WTC11 (cell line): ENCODE data around the gene SAMD4A. TPM values are rescaled to one million over a fixed set of nuclear protein-coding genes. Genes with fewer than 3 reads are reported as not detected.

Source experiments
- ATAC-seq: fragments of 200-7000 bp; cut with Tn5 transposase; 2 replicates; pipeline ENCODE4 v1.10.0; 2021; ENCODE audit warnings: mild to moderate bottlenecking, moderate library complexity
- CTCF ChIA-PET: fragments of 300-600 bp; sonication (Branson Sonifier 250); formaldehyde crosslinking; loops from one replicate; lab custom pipeline; 2021; ENCODE audit warnings: antibody characterized with exemption; lab: Charles Lee
- POLR2A ChIA-PET: fragments of 350-600 bp; sonication (Branson Sonifier 250); formaldehyde crosslinking; loops from one replicate; lab custom pipeline; 2021; ENCODE audit warnings: antibody characterized with exemption; lab: Charles Lee
- DNase-seq: peaks from one replicate; pipeline ENCODE4 v3.0.0; 2021; ENCODE audit warnings: low spot score
- H3K27ac Mint-ChIP-seq: 2 replicates; pipeline ENCODE4 v1.8.0; 2021; ENCODE audit warnings: mixed read lengths
- H3K27me3 Mint-ChIP-seq: 2 replicates; pipeline ENCODE4 v1.8.0; 2021; ENCODE audit warnings: low read depth, mild to moderate bottlenecking, moderate library complexity, mixed read lengths
- H3K36me3 Mint-ChIP-seq: 2 replicates; pipeline ENCODE4 v1.8.0; 2021; ENCODE audit warnings: mixed read lengths
- H3K4me1 Mint-ChIP-seq: 2 replicates; pipeline ENCODE4 v1.8.0; 2022; ENCODE audit warnings: mixed read lengths
- H3K4me3 Mint-ChIP-seq: 2 replicates; pipeline ENCODE4 v1.8.0; 2021; ENCODE audit warnings: mild to moderate bottlenecking, moderate library complexity, mixed read lengths
- H3K9me3 Mint-ChIP-seq: 2 replicates; pipeline ENCODE4 v1.8.0; 2021; ENCODE audit warnings: mixed read lengths
- E2F4 ChIP-seq: sonication (generic); formaldehyde crosslinking; IDR thresholded peaks from 2 replicates; pipeline ENCODE4 v1.8.1; 2022; ENCODE audit warnings: low read depth, mild to moderate bottlenecking, moderate library complexity, missing genetic modification reagents, borderline replicate concordance
- E2F5 ChIP-seq: sonication (generic); formaldehyde crosslinking; IDR thresholded peaks from 2 replicates; pipeline ENCODE4 v1.8.1; 2022; ENCODE audit warnings: mild to moderate bottlenecking, moderate library complexity, missing genetic modification reagents
- FOXJ3 ChIP-seq: sonication (generic); formaldehyde crosslinking; IDR thresholded peaks from 2 replicates; pipeline ENCODE4 v1.9.0; 2021; ENCODE audit warnings: missing genetic modification reagents, mild to moderate bottlenecking, borderline replicate concordance
- GTF2I ChIP-seq: fragments of 250-450 bp; sonication (Bioruptor Pico); conservative IDR thresholded peaks from 2 replicates; pipeline ENCODE4 v1.4.0; 2021; ENCODE audit warnings: mild to moderate bottlenecking
- HMGA2 ChIP-seq: fragments of 250-450 bp; sonication (Bioruptor Pico); IDR thresholded peaks from 2 replicates; pipeline ENCODE4 v1.4.0; 2021; ENCODE audit warnings: mild to moderate bottlenecking, moderate library complexity
- HMGXB4 ChIP-seq: sonication (generic); formaldehyde crosslinking; IDR thresholded peaks from 2 replicates; pipeline ENCODE4 v1.8.1; 2023; ENCODE audit warnings: mild to moderate bottlenecking, moderate library complexity, missing genetic modification reagents
- KAT7 ChIP-seq: sonication (generic); formaldehyde crosslinking; IDR thresholded peaks from 2 replicates; pipeline ENCODE4 v1.8.1; 2023; ENCODE audit warnings: missing genetic modification reagents, mild to moderate bottlenecking, borderline replicate concordance
- NFE2L1 ChIP-seq: sonication (generic); formaldehyde crosslinking; IDR thresholded peaks from 2 replicates; pipeline ENCODE4 v1.8.1; 2023; ENCODE audit warnings: missing genetic modification reagents
- NFYB ChIP-seq: sonication (generic); formaldehyde crosslinking; conservative IDR thresholded peaks from 2 replicates; pipeline ENCODE4 v1.8.0; 2022; ENCODE audit warnings: low read depth, missing genetic modification reagents
- NR2C2 ChIP-seq: sonication (generic); formaldehyde crosslinking; IDR thresholded peaks from 2 replicates; pipeline ENCODE4 v1.8.0; 2022; ENCODE audit warnings: mild to moderate bottlenecking, missing genetic modification reagents
- NR3C1 ChIP-seq: sonication (generic); formaldehyde crosslinking; conservative IDR thresholded peaks from 2 replicates; pipeline ENCODE4 v1.8.1; 2023; ENCODE audit warnings: low read depth, mild to moderate bottlenecking, missing genetic modification reagents
- RORB ChIP-seq: fragments of 250-450 bp; sonication (Bioruptor Pico); IDR thresholded peaks from 2 replicates; pipeline ENCODE4 v1.9.0; 2021; ENCODE audit warnings: mild to moderate bottlenecking
- SMAD3 ChIP-seq: sonication (generic); formaldehyde crosslinking; IDR thresholded peaks from 2 replicates; pipeline ENCODE4 v1.8.0; 2022; ENCODE audit warnings: missing genetic modification reagents, mild to moderate bottlenecking, borderline replicate concordance
- SOX15 ChIP-seq: fragments of 250-450 bp; sonication (Bioruptor Pico); IDR thresholded peaks from 2 replicates; pipeline ENCODE4 v1.9.0; 2021; ENCODE audit warnings: mild to moderate bottlenecking
- STAT6 ChIP-seq: sonication (generic); formaldehyde crosslinking; conservative IDR thresholded peaks from 2 replicates; pipeline ENCODE4 v1.8.1; 2023; ENCODE audit warnings: mild to moderate bottlenecking, low read depth, missing genetic modification reagents, moderate library complexity
- TEAD1 ChIP-seq: sonication (generic); formaldehyde crosslinking; IDR thresholded peaks from 2 replicates; pipeline ENCODE4 v1.8.0; 2022; ENCODE audit warnings: mild to moderate bottlenecking, missing genetic modification reagents
- ZBTB21 ChIP-seq: sonication (generic); formaldehyde crosslinking; IDR thresholded peaks from 2 replicates; pipeline ENCODE4 v1.8.1; 2023; ENCODE audit warnings: mild to moderate bottlenecking, missing genetic modification reagents, borderline replicate concordance
- ZBTB43 ChIP-seq: sonication (generic); formaldehyde crosslinking; IDR thresholded peaks from 2 replicates; pipeline ENCODE4 v1.8.1; 2023; ENCODE audit warnings: mild to moderate bottlenecking, missing genetic modification reagents
- ZNF263 ChIP-seq: sonication (generic); formaldehyde crosslinking; IDR thresholded peaks from 2 replicates; pipeline ENCODE4 v1.8.1; 2022; ENCODE audit warnings: low read depth, mild to moderate bottlenecking, moderate library complexity, missing genetic modification reagents
- total RNA-seq: library from RNA; stranded (reverse); gene quantifications from 3 replicates; pipeline ENCODE4 v1.2.3, GENCODE V29; 2021
- TF ChIP-seq, protein P1 (sequence below): fragments of 250-450 bp; sonication (Bioruptor Pico); IDR thresholded peaks from 2 replicates; pipeline ENCODE4 v1.9.0; 2021; ENCODE audit warnings: mild to moderate bottlenecking, borderline replicate concordance

The SAMD4A gene
- total RNA-seq, 1 experiment from 2014 or later = 6.0 TPM

GRCh38 chr14:54712465-54713200 is 145.7 kb downstream of the SAMD4A start (continued):
- no peak for TF ChIP-seq STAT6
- TF ChIP-seq NFE2L1 (CRISPR knock-in tag) = no peak
- no peak for TF ChIP-seq SMAD3 (CRISPR knock-in tag)
- no peak for TF ChIP-seq E2F4 (CRISPR knock-in tag)
- no peak for TF ChIP-seq ZNF263 (CRISPR knock-in tag)
- TF ChIP-seq SOX15 (CRISPR knock-in tag) = no peak

- H3K36me3 Mint-ChIP-seq = no peaks in the 10 kb centered on the region; the same call in 1 of the 2 replicates
- no peak for ATAC-seq
- CTCF ChIA-PET = interaction anchor here (1.5 kb wide), 1 partner anchor 9 kb away, joined by 4 read pairs; no protein-coding TSS in a partner anchor
- no peak for TF ChIP-seq HMGXB4 (CRISPR knock-in tag)
- no peak for TF ChIP-seq NFYB (CRISPR knock-in tag)
- TF ChIP-seq TEAD1 (CRISPR knock-in tag) = no peak
- no peak for TF ChIP-seq FOXJ3
- no peak for TF ChIP-seq RORB (CRISPR knock-in tag)
- TF ChIP-seq GTF2I (CRISPR knock-in tag) = no peak
- no peak for TF ChIP-seq E2F4 (CRISPR knock-in tag)
- TF ChIP-seq, protein P1, sequence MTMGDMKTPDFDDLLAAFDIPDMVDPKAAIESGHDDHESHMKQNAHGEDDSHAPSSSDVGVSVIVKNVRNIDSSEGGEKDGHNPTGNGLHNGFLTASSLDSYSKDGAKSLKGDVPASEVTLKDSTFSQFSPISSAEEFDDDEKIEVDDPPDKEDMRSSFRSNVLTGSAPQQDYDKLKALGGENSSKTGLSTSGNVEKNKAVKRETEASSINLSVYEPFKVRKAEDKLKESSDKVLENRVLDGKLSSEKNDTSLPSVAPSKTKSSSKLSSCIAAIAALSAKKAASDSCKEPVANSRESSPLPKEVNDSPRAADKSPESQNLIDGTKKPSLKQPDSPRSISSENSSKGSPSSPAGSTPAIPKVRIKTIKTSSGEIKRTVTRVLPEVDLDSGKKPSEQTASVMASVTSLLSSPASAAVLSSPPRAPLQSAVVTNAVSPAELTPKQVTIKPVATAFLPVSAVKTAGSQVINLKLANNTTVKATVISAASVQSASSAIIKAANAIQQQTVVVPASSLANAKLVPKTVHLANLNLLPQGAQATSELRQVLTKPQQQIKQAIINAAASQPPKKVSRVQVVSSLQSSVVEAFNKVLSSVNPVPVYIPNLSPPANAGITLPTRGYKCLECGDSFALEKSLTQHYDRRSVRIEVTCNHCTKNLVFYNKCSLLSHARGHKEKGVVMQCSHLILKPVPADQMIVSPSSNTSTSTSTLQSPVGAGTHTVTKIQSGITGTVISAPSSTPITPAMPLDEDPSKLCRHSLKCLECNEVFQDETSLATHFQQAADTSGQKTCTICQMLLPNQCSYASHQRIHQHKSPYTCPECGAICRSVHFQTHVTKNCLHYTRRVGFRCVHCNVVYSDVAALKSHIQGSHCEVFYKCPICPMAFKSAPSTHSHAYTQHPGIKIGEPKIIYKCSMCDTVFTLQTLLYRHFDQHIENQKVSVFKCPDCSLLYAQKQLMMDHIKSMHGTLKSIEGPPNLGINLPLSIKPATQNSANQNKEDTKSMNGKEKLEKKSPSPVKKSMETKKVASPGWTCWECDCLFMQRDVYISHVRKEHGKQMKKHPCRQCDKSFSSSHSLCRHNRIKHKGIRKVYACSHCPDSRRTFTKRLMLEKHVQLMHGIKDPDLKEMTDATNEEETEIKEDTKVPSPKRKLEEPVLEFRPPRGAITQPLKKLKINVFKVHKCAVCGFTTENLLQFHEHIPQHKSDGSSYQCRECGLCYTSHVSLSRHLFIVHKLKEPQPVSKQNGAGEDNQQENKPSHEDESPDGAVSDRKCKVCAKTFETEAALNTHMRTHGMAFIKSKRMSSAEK (CRISPR knock-in tag) = no peak
- no peak for TF ChIP-seq ZBTB43 (CRISPR knock-in tag)
- no peak for TF ChIP-seq NR2C2 (CRISPR knock-in tag)
- TF ChIP-seq ZBTB21 = no peak
- TF ChIP-seq KAT7 (CRISPR knock-in tag) = no peak
- no peak for TF ChIP-seq E2F5 (CRISPR knock-in tag)
- TF ChIP-seq HMGA2 (CRISPR knock-in tag) = no peak
- no peak for TF ChIP-seq NR3C1
Measured at GRCh38 chr14:54713379-54713778, 146.5 kb downstream of the SAMD4A start.

More at GRCh38 chr14:54713379-54713778, 146.5 kb downstream of the SAMD4A start:
- Mint-ChIP-seq H3K4me3 (no peak overlapping the region), H3K27me3 (no peaks in the 10 kb centered on the region), H3K4me1 (0 out of 2 replicates have a peak, but pooled peaks cover 3% of the 10 kb centered on the region), H3K27ac (no peak overlapping the region), H3K9me3 (peaks cover 7% of the 10 kb centered on the region)
- POLR2A ChIA-PET = no interaction called here
- DNase-seq = no peak
